NCI-H128 (cell line): ENCODE measurements around the gene MGAT5B.

Source experiments
- DNase-seq: peaks from one replicate; lab custom pipeline; 2025; ENCODE audit not compliant: unreplicated experiment; lab: John Stamatoyannopoulos, UW

The MGAT5B gene

GRCh38 chr17:76901542-76902197 is 33.5 kb downstream of the MGAT5B start:
- DNase-seq, result no peak

- DNase-seq, result no peak
Measured at GRCh38 chr17:76902476-76902875, 34.3 kb downstream of the MGAT5B start.

DNA sequence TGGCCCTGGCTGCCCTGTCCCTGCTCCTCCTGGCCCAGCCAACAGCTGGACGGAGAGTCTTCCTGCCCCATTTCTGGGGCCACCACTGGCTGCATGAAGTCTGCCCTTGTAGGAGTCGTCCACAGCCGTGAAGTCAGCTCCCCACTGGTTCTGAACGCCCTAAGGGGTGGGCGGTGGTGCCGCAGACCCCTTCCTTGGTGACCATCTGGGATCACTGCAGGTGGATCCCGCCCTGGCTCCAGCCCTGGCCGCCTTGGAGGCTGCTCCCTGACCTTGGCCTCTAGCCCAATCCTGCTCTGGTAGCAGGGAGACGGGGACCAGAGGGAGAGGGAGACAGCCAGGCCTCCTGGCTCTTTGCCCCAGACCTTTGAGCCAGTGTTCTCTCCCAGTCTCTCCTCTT is 35.4 kb downstream of the MGAT5B start:
- no peak for DNase-seq

GRCh38 chr17:76904116-76904515 is 35.9 kb downstream of the MGAT5B start:
- DNase-seq, result no peak

DNA sequence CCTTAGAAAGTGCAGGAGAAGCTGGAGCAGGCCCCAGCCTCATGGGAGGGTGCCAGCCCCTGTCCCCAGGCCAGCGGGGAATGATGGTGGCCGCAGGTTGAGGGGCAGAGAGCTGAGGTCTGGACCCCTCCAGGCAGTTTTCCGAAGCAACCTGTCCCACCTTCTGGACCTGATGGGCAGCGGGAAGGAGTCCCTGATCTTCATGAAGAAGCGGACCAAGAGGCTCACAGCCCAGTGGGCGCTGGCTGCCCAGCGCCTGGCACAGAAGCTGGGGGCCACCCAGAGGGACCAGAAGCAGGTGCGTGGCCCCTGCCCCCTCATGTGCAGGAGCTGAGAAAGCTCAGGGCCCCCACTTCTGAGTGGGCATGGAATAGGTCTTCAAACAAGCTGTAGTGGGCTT is 36.8 kb downstream of the MGAT5B start:
- DNase-seq, result no peak

GRCh38 chr17:76905836-76906235 is 37.6 kb downstream of the MGAT5B start:
- DNase-seq, result no peak

DNA sequence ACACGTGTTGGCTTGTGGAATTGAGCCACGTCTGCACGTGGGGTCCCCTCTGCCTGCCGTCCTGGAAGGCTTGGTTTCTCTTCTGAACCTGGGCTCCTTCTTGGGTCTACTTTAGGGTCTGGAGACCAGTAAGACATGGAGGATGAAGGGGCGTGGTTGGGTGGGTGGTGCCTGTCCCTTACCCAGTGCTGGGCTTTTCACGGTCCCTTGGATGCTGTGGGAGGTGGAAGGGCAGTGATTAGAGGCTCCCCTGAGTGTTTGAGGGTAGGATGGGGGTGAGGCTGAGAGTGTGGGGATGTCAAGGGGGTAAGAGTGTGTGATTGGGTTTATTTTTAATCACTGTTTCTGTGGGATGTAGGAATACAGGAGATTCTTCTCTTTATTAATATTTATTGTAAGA is 38.3 kb downstream of the MGAT5B start:
- no peak for DNase-seq

- no peak for DNase-seq
Measured at GRCh38 chr17:76907352-76907751, 39.1 kb downstream of the MGAT5B start.

DNA sequence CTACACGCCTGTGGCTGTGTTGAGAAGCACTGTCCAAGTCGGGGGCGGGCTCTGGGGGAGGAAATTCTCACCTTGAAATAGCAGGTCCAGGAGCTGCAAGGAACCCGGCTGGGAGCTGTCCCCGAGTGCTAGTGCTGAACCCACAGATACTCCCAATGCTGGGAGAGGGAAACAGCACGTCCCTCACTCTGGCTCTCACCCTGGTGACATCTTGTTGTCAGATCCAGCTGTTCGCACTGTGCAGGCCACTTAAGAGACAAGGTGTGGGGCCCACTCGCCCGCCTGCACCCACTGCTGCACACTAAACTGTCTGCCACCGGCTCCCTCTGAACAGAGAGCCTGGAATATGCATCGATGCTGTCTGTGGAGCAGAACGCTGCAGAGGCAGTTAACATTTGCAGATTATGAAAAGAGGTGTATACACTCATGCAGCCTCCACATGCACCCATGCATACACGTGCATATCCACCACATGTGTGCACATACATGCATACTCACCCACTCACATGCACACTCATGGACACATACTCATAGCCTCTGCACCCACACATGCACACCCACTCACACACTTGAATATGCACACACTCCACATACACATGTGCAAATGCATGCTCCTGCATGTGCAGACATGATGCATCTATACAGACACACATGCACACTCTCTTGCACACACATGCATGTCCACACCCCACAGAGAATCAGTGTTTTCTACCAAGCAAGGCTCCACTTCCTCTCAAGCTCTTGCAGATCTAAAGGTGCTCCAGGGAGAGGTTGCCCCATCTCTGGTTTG is 42.0 kb downstream of the MGAT5B start:
- DNase-seq, result no peak

GRCh38 chr17:76911299-76912017 is 43.3 kb downstream of the MGAT5B start:
- DNase-seq, result no peak

GRCh38 chr17:76912421-76913164 is 44.4 kb downstream of the MGAT5B start:
- DNase-seq, result no peak

- no peak for DNase-seq
Measured at GRCh38 chr17:76914937-76915336, 46.7 kb downstream of the MGAT5B start.

GRCh38 chr17:76915840-76916510 is 47.8 kb downstream of the MGAT5B start:
- no peak for DNase-seq

DNA sequence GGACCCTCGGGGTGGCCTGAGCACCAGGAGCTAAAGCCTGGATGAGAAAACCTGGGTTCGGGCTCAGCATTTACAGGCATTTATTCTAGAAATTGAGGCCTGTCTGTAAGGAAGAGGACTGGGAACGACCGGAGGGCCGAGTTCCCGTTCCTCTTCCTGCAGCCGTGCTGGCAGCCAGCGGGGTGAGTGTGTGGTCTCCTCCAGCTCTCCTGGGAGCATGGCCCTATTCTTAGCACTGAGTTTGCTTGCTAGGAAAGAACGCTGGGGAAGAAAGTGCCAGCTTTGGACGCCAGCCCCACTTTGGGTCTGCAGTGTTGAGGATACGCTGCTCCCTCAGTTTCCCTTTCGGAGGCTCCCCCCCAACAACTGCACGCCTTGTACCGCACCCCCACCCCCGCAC is 49.6 kb downstream of the MGAT5B start:
- no peak for DNase-seq

GRCh38 chr17:76918811-76919210 is 50.6 kb downstream of the MGAT5B start:
- no peak for DNase-seq

GRCh38 chr17:76920364-76921139 is 52.3 kb downstream of the MGAT5B start:
- DNase-seq, result no peak

DNA sequence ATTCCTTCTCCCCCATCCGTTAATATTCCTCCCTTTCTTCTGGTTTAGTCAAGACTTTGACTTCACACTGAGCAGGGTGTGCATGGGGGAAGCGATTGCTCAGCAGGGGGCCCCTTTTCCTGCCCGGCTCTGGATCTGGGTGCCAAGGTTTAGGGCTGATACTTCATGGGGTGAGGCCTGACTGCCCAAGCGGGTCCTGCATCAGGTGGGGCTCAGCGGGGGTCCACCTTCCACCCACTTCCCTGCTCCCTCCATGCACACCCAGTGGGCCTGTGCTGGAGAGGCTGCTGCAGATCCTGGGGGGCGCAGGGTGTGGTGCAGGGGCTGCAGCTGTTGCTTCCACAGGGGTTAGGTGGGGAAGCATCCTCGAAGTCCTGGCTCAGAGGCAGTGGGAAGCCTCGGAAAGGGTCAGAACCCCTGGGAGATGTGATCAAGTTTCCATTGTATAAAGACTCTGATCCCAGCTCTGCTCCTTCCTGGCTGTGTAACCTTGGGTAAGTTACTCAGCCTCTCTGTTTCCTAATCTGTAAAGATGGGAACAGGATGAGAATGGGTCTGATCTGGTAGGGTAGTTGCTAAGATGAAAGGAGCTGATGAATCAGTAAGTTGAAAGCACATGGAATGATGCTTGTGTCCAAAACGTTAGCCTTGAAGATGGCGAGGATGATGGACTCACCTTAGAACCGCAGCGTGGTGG is 53.3 kb downstream of the MGAT5B start:
- no peak for DNase-seq

GRCh38 chr17:76922084-76922483 is 53.9 kb downstream of the MGAT5B start:
- no peak for DNase-seq

GRCh38 chr17:76922967-76923366 is 54.8 kb downstream of the MGAT5B start:
- DNase-seq, result no peak
